ENCODE measurements around the gene SLC49A3. TPM values are rescaled to one million over a fixed set of nuclear protein-coding genes. Genes with fewer than 3 reads are reported as not detected.

The SLC49A3 gene
- total and polyA plus RNA-seq, 2 experiments from 2014 or later, result 1.3 to 3.7 TPM

DNA sequence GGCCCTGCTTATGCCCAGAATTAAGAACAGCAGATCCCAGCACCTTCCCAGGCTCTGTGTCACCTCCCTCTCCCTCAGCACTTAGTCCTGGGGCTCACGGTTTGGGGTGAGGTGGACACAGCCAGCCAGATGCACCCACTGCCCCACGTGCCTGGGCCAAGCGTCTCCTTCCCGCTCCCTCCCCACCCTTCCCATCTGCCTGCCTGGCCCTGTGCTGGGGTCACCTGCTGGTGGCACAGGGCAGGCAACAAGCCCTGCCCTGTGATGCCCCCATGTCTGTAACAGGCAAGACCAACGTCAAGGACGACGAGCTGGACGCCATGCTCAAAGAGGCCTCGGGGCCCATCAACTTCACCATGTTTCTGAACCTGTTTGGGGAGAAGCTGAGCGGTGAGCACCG, 9.3 kb downstream of the SLC49A3 start:
- H3K4me3 Mint-ChIP-seq, result no peak overlapping the region
- H3K4me1 ChIP-seq (ENCODE audit: insufficient read depth), result no peaks in the 10 kb centered on the region; the same call in 1 of the 2 replicates
- H3K9me3 Mint-ChIP-seq, result peaks cover 3% of the 10 kb centered on the region; the same call in 1 of the 3 replicates
- no peak overlapping the region for H3K27ac Mint-ChIP-seq
- peaks cover 16% of the 10 kb centered on the region for H3F3A ChIP-seq (replicated peaks; ENCODE audit: low read depth)
- no peak overlapping the region for H3K27ac ChIP-seq (ENCODE audit: low read depth)
- H3K36me3 Mint-ChIP-seq (ENCODE audit: low read depth), result no peaks in the 10 kb centered on the region
- no peak overlapping the region for H3K4me3 ChIP-seq
- H3K9me2 ChIP-seq (ENCODE audit: insufficient read depth), result no peaks in the 10 kb centered on the region
- H3K4me1 Mint-ChIP-seq, result peaks cover 8% of the 10 kb centered on the region
- H3K27me3 Mint-ChIP-seq (ENCODE audit: insufficient read depth, low read depth, poor library complexity), result peaks cover 18% of the 10 kb centered on the region
- DNase-seq (ENCODE audit: low spot score), result no peak
- no peak overlapping the region for H2AFZ ChIP-seq
- H3K79me2 ChIP-seq (replicated peaks; ENCODE audit: insufficient read depth), result no peaks in the 10 kb centered on the region
- no peak for ATAC-seq
- no peak for TF ChIP-seq EZH2phosphoT487 (IDR thresholded peaks at IDR 0.05; ENCODE audit: unreplicated experiment)
- H3K36me3 ChIP-seq (ENCODE audit: insufficient read depth), result no peaks in the 10 kb centered on the region
- no peaks in the 10 kb centered on the region for H4K20me1 ChIP-seq (replicated peaks; ENCODE audit: insufficient read depth)
- H3K4me2 ChIP-seq, result no peak overlapping the region
- H3K27me3 ChIP-seq (ENCODE audit: insufficient read depth), result no peaks in the 10 kb centered on the region

DNA sequence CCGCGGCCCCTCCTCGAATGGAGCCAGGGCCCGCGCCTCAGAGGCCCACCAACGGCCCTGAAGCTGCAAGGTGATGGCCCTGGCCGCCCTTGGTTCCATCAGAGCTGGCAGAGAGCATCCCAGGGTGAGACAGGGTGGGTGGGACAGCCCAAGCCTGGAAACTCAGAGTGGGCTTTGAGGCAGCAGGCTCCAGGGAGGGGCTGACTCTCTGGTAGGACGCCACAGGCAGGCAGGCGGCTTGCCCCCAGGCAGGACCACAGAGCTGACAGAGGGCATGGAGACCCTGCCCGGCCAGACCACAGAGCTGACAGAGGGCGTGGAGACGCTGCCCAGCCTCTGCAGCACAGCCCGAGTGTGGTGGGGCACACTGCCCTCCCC, 9.9 kb downstream of the SLC49A3 start:
- no peak overlapping the region for H3K4me3 ChIP-seq
- TF ChIP-seq EZH2 (IDR thresholded peaks at IDR 0.05; ENCODE audit: low read depth, unreplicated experiment), result no peak
- TF ChIP-seq, protein P1, sequence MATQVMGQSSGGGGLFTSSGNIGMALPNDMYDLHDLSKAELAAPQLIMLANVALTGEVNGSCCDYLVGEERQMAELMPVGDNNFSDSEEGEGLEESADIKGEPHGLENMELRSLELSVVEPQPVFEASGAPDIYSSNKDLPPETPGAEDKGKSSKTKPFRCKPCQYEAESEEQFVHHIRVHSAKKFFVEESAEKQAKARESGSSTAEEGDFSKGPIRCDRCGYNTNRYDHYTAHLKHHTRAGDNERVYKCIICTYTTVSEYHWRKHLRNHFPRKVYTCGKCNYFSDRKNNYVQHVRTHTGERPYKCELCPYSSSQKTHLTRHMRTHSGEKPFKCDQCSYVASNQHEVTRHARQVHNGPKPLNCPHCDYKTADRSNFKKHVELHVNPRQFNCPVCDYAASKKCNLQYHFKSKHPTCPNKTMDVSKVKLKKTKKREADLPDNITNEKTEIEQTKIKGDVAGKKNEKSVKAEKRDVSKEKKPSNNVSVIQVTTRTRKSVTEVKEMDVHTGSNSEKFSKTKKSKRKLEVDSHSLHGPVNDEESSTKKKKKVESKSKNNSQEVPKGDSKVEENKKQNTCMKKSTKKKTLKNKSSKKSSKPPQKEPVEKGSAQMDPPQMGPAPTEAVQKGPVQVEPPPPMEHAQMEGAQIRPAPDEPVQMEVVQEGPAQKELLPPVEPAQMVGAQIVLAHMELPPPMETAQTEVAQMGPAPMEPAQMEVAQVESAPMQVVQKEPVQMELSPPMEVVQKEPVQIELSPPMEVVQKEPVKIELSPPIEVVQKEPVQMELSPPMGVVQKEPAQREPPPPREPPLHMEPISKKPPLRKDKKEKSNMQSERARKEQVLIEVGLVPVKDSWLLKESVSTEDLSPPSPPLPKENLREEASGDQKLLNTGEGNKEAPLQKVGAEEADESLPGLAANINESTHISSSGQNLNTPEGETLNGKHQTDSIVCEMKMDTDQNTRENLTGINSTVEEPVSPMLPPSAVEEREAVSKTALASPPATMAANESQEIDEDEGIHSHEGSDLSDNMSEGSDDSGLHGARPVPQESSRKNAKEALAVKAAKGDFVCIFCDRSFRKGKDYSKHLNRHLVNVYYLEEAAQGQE (IDR thresholded peaks at IDR 0.05; ENCODE audit: unreplicated experiment), result no peak
- TF ChIP-seq EZH2phosphoT487 (IDR thresholded peaks at IDR 0.05; ENCODE audit: unreplicated experiment), result no peak
- DNase-seq (ENCODE audit: low spot score) (no peak), ATAC-seq (no peak)
- H3K4me1 Mint-ChIP-seq, result peaks cover 8% of the 10 kb centered on the region
- no peak overlapping the region for H3K4me3 Mint-ChIP-seq
- no peaks in the 10 kb centered on the region for H3K9me2 ChIP-seq (ENCODE audit: insufficient read depth)
- peaks cover 17% of the 10 kb centered on the region for H3K27me3 Mint-ChIP-seq (ENCODE audit: insufficient read depth, low read depth, poor library complexity)
- H3K79me2 ChIP-seq (replicated peaks; ENCODE audit: insufficient read depth), result no peaks in the 10 kb centered on the region
- peaks cover 16% of the 10 kb centered on the region for H3F3A ChIP-seq (replicated peaks; ENCODE audit: low read depth)
- no peaks in the 10 kb centered on the region for H3K36me3 ChIP-seq (ENCODE audit: insufficient read depth)
- no peak overlapping the region for H2AFZ ChIP-seq
- no peaks in the 10 kb centered on the region for H3K27me3 ChIP-seq (ENCODE audit: insufficient read depth)
- peaks cover 3% of the 10 kb centered on the region; the same call in 1 of the 3 replicates for H3K9me3 Mint-ChIP-seq
- H3K4me1 ChIP-seq (ENCODE audit: insufficient read depth), result no peaks in the 10 kb centered on the region; the same call in 1 of the 2 replicates
- H3K27ac Mint-ChIP-seq, result no peak overlapping the region
- H3K27ac ChIP-seq (ENCODE audit: low read depth), result no peak overlapping the region
- H3K4me2 ChIP-seq, result no peak overlapping the region
- no peaks in the 10 kb centered on the region for H3K36me3 Mint-ChIP-seq (ENCODE audit: low read depth)
- no peaks in the 10 kb centered on the region for H4K20me1 ChIP-seq (replicated peaks; ENCODE audit: insufficient read depth)

DNA sequence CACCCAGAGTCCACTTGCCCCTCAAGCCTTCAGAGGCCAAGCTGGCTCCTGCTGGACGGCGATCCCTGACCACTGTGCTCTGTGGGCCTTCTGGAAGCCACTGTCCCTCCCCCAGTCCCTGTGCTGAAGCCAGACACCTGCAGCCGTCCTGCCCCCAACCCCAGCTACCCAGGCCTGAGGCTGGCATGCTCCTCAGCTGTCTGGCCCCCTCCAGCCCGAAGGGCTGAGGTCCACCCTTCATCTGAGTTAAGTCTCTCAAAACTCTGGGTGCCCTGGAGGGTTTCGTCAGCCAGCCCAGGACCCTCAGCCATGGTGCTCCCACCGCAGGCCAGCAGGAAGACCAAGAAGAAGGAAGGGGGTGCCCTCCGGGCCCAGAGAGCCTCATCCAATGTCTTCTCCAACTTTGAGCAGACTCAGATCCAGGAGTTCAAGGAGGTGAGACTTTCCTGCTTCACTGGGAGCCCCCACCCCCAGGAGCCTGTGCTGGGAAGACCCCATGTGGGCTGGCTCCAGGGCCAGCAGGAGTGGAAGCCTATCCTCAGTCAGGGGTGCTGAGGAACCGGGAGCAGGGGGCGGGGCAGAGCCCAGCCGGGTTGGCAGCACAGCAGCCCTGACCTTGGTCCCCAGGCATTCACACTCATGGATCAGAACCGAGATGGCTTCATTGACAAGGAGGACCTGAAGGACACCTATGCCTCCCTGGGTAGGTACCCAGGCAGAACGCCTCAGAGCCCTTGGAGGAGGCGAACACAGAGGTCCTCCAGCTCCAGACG, 10.4 kb downstream of the SLC49A3 start:
- no peak for ATAC-seq
- H3K4me1 ChIP-seq (ENCODE audit: insufficient read depth), result no peaks in the 10 kb centered on the region; the same call in 1 of the 2 replicates
- peaks cover 17% of the 10 kb centered on the region for H3K27me3 Mint-ChIP-seq (ENCODE audit: insufficient read depth, low read depth, poor library complexity)
- TF ChIP-seq, protein P1 (IDR thresholded peaks at IDR 0.05; ENCODE audit: unreplicated experiment), result no peak

More for the DNA sequence above, 10.4 kb downstream of the SLC49A3 start:
- Histone ChIP-seq H2AFZ (no peak overlapping the region), H3K27me3 (ENCODE audit: insufficient read depth) (no peaks in the 10 kb centered on the region), H3K4me2 (no peak overlapping the region), H3K79me2 (replicated peaks; ENCODE audit: insufficient read depth) (peaks cover 3% of the 10 kb centered on the region), H4K20me1 (replicated peaks; ENCODE audit: insufficient read depth) (no peaks in the 10 kb centered on the region), H3K4me3 (no peak overlapping the region), H3K27ac (ENCODE audit: low read depth) (no peak overlapping the region), H3K36me3 (ENCODE audit: insufficient read depth) (no peaks in the 10 kb centered on the region), H3K9me2 (ENCODE audit: insufficient read depth) (no peaks in the 10 kb centered on the region), H3F3A (replicated peaks; ENCODE audit: low read depth) (peaks cover 13% of the 10 kb centered on the region)
- no peak for DNase-seq (ENCODE audit: low spot score)
- Mint-ChIP-seq H3K9me3 (peaks cover 3% of the 10 kb centered on the region; the same call in 1 of the 3 replicates), H3K27ac (no peak overlapping the region), H3K4me1 (peaks cover 4% of the 10 kb centered on the region), H3K36me3 (ENCODE audit: low read depth) (peaks cover 2% of the 10 kb centered on the region), H3K4me3 (no peak overlapping the region)
